NCI-H748 treated with DMSO at 0.1 percent for 48 hours (cell line): ENCODE data around the gene SYS1.

ENCODE experiments used
- DNase-seq: peaks from one replicate; lab custom pipeline; 2025; lab: John Stamatoyannopoulos, UW

The SYS1 gene

GRCh38 chr20:45415822-45416637 lies 53.1 kb downstream of the SYS1 start, which contains the start of gene PIGT:
TSS of gene PIGT (plus strand) at chr20:45416141. CDS start at chr20:45416157, 16 bp downstream.
- peak; percentile 51 for DNase-seq

- no peak for DNase-seq
Observed at GRCh38 chr20:45416917-45417316, 54.0 kb downstream of the SYS1 start.
